ENCODE measurements around the gene DNTT. TPM values are rescaled to one million over a fixed set of nuclear protein-coding genes. Genes with fewer than 3 reads are reported as not detected.

DNTT gene
- total RNA-seq, 2 experiments from 2014 or later: 0.16 to 0.32 TPM

GRCh38 chr10:96379758-96380157 is 75.5 kb downstream of the DNTT start:
- H3K4me1 ChIP-seq (ENCODE audit: insufficient read depth, low read length, poor library complexity, severe bottlenecking): peaks cover 5% of the 10 kb centered on the region
- H4K20me1 ChIP-seq (ENCODE audit: insufficient read depth, low read length): no peaks in the 10 kb centered on the region
- ChIA-PET CTCF (ENCODE audit: unreplicated experiment) (no interaction called here), POLR2A (no interaction called here)
- H3K36me3 ChIP-seq (ENCODE audit: insufficient read depth, low read length): no peaks in the 10 kb centered on the region
- no peaks in the 10 kb centered on the region for H3K9me2 ChIP-seq (ENCODE audit: insufficient read depth, low read length)
- no peaks in the 10 kb centered on the region for H3K9me3 ChIP-seq (ENCODE audit: low read length)
- no peak overlapping the region for H3K4me2 ChIP-seq (ENCODE audit: low read length)
- no peak overlapping the region for H3K27ac ChIP-seq (ENCODE audit: low read depth, low read length, poor library complexity, severe bottlenecking)
- H3K4me3 ChIP-seq (ENCODE audit: low read depth, low read length, poor library complexity, severe bottlenecking): no peak overlapping the region
- no peaks in the 10 kb centered on the region for H3K79me2 ChIP-seq (ENCODE audit: insufficient read depth, low read depth, low read length)
- no peak overlapping the region for H2AFZ ChIP-seq (ENCODE audit: low read length)
- BruUV-seq (replicated peaks): no TSS peak
- no peak for DNase-seq (ENCODE audit: low spot score)
- TF ChIP-seq EZH2phosphoT487 (IDR thresholded peaks at IDR 0.05; ENCODE audit: borderline replicate concordance, low read depth, low read length) (no peak), CTCF (conservative IDR thresholded peaks at IDR 0.05; ENCODE audit: low read length) (no peak)
- intact Hi-C loops (cut with micrococcal nuclease; ENCODE audit: unreplicated experiment): no loop called here

- H2AFZ ChIP-seq (ENCODE audit: low read length): no peak overlapping the region
These were observed 76.6 kb downstream of the DNTT start for GRCh38 chr10:96380821-96381220.

More at GRCh38 chr10:96380821-96381220, 76.6 kb downstream of the DNTT start:
- ChIA-PET CTCF (ENCODE audit: unreplicated experiment) (no interaction called here), POLR2A (interaction anchor here (0.7 kb wide), 1 partner anchor 1865 kb away, joined by 3 read pairs; no protein-coding TSS in a partner anchor)
- TF ChIP-seq CTCF (conservative IDR thresholded peaks at IDR 0.05; ENCODE audit: low read length) (no peak), EZH2phosphoT487 (IDR thresholded peaks at IDR 0.05; ENCODE audit: borderline replicate concordance, low read depth, low read length) (no peak)
- Histone ChIP-seq H3K4me1 (ENCODE audit: insufficient read depth, low read length, poor library complexity, severe bottlenecking) (no peaks in the 10 kb centered on the region), H3K27ac (ENCODE audit: low read depth, low read length, poor library complexity, severe bottlenecking) (no peak overlapping the region), H4K20me1 (ENCODE audit: insufficient read depth, low read length) (no peaks in the 10 kb centered on the region), H3K4me3 (ENCODE audit: low read depth, low read length, poor library complexity, severe bottlenecking) (no peak overlapping the region), H3K36me3 (ENCODE audit: insufficient read depth, low read length) (no peaks in the 10 kb centered on the region), H3K9me3 (ENCODE audit: low read length) (no peaks in the 10 kb centered on the region), H3K9me2 (ENCODE audit: insufficient read depth, low read length) (no peaks in the 10 kb centered on the region), H3K4me2 (ENCODE audit: low read length) (no peak overlapping the region), H3K79me2 (ENCODE audit: insufficient read depth, low read depth, low read length) (no peaks in the 10 kb centered on the region)
- DNase-seq (ENCODE audit: low spot score): no peak
- BruUV-seq (replicated peaks): no TSS peak
- intact Hi-C loops (cut with micrococcal nuclease; ENCODE audit: unreplicated experiment): no loop called here

All from OCI-LY7 (cell line).